22Rv1 (cell line): ENCODE results near the gene CPTP.

ENCODE experiments used
- ZFX ChIP-seq: fragments of 450-650 bp; IDR thresholded peaks from 2 replicates; pipeline ENCODE4 v1.6.1; 2017; ENCODE audit warnings: antibody characterized with exemption, borderline replicate concordance
- TF ChIP-seq, protein P1 (sequence below): fragments of 450-650 bp; IDR thresholded peaks from 2 replicates; pipeline ENCODE4 v1.5.1; 2017; ENCODE audit warnings: mild to moderate bottlenecking

DNA sequence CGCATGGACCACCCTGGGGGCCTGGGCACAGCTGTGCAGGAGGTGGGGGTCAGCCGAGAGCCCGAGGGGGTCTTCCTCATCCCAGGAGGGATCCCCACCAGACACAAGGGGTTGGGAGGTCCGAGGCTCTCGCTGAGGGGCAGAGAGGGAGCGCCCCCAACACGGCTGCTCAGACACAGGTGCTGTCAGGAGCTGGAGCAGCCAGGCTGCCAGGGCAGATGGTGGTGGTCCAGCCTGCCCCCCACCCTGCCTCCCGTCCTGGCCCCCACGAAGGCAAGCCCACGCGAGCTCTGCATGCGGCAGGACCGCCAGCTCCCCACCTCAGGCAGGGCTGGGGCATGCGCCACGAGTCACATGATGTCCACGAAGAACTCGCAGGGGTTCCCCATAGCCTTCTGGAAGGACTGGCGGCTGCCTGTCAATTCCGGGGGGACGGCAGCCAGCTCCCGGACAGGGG, 11.2 kb downstream of the CPTP start:
- TF ChIP-seq, protein P1, sequence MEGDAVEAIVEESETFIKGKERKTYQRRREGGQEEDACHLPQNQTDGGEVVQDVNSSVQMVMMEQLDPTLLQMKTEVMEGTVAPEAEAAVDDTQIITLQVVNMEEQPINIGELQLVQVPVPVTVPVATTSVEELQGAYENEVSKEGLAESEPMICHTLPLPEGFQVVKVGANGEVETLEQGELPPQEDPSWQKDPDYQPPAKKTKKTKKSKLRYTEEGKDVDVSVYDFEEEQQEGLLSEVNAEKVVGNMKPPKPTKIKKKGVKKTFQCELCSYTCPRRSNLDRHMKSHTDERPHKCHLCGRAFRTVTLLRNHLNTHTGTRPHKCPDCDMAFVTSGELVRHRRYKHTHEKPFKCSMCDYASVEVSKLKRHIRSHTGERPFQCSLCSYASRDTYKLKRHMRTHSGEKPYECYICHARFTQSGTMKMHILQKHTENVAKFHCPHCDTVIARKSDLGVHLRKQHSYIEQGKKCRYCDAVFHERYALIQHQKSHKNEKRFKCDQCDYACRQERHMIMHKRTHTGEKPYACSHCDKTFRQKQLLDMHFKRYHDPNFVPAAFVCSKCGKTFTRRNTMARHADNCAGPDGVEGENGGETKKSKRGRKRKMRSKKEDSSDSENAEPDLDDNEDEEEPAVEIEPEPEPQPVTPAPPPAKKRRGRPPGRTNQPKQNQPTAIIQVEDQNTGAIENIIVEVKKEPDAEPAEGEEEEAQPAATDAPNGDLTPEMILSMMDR = no peak
- TF ChIP-seq ZFX = no peak
